Embryonic facial prominence (tissue), 1 donor: ENCODE measurements around the gene C14orf180.
"Not testable (repeated sequence)": the region's sequence is repeated elsewhere in the genome, so short reads cannot be mapped to it uniquely, and the experiment has no call there.

Source experiments
- DNase-seq: peaks from one replicate; pipeline ENCODE4 v3.0.0-alpha.2; 2016; ENCODE audit errors: extremely low spot score

The C14orf180 gene

GRCh38 chr14:104578321-104578720, 1.2 kb upstream of the C14orf180 start:
- DNase-seq, result no peak

DNA sequence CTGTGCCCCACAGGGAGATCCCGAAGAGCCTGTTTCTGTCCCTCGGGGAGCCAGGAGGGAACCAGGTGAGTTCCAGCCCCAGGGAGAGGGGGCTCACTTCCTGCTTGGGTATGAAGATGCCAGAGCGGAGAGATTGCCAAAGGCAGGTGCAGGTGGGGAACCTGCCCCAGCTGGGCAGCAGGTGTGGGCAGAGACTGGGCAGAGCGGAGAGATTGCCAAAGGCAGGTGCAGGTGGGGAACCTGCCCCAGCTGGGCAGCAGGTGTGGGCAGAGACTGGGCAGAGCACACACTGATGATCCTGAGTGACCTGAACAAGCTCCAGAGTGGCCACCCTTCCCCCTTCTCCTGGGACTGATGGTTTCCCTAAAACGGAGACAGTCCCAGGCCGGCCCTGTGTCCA, 375 bp downstream of the C14orf180 start:
- not testable (repeated sequence) for DNase-seq

DNA sequence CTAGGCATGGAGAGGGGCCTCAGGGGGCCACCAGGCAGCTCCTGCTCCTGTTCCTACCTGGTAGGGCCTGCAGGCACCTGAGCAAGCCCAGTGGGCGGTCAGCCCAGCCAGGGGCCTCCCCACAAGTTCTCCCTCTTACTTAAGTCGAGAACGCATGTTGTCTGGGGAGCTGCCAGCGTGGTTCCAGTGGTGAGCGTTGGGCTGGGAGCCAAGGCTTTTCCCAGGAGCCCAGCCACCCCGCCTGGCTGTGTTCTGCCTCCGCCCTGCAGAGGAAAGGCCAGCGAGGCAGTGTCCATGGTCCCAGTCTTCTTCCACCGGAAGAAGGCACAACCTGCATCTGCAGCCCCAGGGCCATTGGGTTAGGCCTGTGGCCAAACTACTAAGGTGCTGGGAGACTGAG, 1.4 kb downstream of the C14orf180 start:
- DNase-seq, result no peak

DNA sequence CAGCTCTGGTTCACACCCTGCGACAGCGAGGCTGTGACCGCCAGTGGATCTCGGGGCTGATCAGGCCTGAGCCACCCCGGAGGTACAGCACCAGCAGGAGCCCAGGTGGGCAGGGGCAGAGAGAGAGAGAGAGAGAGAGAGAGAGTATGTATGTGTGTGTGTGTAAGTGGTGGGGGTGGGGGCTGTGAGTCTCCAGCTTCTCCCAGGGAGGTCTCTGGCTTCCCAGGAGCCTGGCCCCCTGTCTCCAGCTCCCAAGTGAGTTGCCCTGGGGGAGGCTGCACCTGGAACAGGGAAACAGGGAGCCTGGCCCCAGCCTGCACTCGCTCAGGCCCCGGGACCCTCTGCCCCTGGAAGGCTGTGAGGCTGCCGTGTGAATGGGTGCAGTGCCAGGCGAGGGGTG, 2.0 kb downstream of the C14orf180 start:
- no peak for DNase-seq

DNA sequence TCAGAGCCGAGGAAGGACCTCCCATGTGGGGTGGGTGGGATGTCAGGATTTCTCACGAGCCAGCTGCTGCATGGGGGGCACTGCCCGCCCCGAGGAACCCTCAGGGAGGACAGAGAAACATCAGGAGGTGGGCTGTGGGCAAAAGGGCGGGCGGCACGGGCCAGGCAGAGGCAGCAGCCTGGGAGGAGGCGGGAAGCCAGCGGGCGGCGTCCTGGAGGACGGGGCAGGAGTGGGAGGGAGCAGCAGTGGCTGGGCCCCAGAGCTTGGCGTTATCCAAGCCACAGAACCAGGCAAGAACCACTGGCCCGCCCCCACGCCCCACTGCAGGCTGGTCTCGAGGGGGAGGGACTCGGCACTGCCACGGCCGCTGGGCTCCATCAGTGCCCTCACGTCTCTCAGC, 2.4 kb downstream of the C14orf180 start:
- DNase-seq, result no peak

DNA sequence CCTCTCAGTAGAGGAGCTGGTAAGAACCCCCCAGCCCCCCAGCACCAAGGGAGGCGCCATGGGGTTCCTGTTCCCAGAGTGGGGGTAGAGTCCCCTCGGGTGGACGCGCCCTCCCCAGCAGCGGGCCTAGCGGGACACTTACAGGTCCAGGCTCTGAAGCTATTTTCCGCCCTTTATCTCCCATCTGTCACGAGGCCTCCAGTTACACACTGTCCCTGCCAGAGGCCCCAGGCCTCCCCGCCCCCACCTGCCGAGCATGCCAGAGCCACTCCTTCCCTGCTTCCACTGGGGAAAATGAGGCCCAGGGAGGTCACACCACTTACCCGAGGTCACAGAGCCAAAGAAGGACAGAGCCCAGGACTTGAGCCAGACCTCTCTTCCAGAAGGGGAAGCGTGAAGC, 3.1 kb downstream of the C14orf180 start:
- DNase-seq, result no peak

DNA sequence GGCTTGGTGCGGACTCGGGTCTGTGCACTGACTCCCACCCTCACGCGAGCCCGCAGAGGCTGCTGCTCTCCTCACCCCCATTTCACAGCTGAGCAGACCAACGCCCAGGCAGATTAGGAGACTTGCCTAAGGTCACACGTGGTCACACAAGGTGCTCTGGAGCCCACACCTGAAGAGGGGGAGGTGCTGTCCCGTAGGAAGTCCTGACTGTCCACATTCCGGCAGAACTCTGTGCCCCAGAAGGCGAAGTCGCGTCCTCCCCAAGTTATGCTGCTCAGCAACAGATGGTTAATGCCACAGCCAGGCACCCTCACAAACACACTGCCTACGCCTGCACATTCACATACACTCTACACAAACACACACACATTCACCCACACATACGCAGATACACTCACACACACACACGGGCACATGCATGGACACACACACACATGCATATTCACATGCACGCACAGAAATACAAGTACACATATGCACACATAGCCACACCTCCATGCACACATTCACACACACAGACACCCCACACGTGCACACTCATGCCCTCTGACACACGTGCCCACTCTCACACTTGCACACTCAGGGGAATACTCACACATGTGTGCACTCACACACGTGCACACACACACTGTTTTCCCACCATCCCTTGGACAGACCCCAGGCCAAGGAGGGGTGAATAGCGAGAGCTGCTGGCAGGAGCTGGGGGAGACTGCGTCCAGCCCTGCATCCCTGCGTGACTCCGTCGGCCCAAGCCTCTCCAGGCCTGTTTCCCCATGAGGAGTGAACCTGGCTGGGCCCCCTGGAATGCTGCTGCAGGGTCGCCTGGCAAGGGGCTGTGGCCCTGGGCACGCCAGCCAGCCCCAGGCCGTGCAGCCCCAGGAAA, 4.1 kb downstream of the C14orf180 start:
- no peak for DNase-seq

DNA sequence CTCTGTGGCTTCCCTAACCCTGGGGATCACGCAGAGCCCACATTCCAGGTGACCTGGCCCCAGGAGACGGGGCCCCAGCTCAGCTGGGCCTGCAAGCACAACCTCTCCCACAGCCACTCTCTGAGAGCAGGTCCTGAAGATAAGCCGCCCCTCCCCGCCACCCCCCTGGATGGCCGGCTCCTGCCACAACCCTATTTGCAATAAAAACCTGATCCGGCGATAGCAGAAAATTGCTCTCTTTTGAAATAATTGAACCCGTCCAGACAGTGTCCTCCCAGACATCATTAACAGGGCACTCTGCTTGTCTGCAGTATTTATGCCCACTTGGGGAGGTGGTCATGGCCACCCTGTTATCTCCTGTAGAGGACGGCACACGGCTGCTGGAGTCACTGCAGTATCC, 5.0 kb downstream of the C14orf180 start:
- no peak for DNase-seq

- DNase-seq, result no peak
These were observed 6.6 kb downstream of the C14orf180 start for GRCh38 chr14:104585966-104586697.

DNA sequence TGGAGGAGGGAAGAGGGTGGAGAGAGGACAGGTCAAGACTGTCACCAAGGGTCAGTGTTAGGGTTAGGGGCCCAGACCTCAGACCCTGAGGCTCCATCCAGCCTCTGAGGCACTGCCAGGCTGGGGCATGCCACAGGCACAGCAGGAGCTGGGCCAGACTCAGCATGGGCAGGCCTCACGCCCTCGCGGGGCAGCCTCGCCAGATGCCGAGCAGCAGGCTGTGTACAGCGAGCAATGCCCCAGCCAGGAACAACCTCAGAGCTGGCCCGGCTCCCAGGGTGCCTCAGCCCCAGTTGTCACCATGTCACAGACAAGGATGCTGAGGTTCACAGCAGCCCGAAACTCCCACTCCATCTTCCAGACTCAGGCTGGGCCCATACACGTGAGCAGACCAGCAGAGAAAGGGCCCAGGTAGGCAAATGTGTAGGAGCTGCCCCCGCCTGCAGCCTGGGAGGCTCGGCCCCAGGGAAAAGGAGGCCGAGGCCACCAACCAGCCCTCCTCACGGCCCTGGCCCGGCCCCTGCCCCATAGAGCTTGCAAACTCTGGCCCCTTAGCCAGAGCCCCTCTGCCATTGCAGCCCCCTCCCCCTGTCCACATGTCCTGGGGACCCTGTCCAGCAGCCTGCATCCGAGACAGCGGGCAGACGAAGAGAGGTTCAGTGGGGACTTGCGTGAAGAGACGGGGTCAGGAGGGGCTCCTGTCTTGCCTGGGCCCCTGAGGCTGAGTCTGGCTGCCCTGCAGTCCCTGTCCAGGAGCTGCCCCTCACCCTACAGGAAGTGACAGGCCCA, 7.5 kb downstream of the C14orf180 start:
- DNase-seq, result no peak

- DNase-seq, result no peak
These were observed 8.1 kb downstream of the C14orf180 start for GRCh38 chr14:104587641-104588040.

DNA sequence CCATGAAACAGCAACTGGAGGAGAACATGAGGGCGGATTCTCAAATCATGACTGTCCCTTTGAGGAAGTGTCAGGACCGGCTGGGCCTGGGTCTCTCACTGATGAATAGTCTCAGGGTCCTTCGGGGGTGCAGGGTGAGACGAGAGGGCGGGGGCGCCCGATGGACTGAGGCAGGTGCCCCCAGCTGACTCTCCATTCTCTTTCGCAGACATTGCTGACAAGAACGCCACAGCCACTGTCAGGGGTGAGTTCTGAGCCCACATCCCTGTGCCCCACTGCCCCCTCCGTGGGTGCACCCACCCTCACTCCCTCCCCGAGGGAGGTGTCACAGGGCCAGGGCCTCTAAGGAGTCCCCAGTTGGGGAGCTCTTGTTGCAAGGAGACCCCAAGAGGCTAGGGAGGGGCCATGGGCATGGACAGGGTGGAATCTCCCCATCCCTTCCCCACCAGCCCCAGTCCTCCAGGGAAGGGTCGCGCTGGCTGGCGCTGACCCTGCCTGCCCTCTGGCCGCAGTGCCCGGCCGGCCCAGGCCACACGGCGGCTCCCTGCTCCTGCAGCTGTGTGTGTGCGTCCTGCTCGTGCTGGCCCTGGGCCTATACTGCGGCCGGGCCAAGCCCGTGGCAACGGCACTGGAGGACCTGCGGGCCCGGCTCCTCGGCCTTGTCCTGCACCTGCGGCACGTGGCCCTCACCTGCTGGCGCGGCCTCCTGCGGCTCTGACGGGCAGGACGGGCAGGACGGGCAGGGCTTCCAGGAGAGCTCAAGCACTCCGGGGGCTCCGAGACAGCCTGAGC, 8.7 kb downstream of the C14orf180 start:
- no peak for DNase-seq

DNA sequence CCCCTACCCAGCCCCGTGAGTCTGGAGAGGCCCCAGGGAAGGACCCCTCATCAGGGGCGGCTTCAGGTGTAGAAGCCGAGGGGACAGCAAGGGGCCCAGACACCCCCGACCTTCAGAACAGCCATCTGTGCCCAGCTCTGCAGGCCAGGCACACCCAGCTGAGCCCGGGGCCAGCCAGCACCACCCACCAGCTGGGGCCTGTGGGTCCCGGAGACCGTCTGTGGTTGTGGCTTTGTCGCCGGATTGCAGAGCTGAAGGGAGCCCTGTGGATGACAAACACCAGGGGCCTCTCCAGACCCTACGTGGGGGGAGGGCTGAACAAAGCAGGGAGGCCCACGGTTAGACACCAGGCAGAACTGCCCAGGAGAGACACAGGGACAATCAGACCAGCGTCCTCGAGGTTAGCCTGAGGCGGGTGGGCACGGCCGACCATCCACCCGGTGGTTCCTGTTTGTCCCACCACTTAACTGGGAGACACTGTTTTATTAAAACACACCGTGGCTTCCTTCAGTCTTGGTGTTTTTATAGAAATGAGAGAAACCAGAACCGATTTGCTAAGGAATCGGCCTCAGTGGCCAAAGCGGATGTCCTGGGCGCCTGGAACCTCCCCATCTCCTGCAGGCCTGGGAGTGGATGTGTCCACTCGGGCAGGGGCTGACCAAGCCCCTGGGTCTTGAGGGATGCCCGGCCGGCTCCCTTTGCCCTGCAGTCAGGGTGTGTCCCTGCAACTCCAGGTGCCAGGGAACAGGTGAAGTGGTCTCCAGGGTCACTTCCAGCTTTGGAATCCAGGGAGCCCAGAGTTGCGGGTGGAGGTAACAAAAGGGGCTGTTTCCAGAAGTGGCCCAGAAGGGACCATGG, 10.0 kb downstream of the C14orf180 start:
- DNase-seq, result no peak

- DNase-seq, result no peak
These were observed 10.8 kb downstream of the C14orf180 start for GRCh38 chr14:104590240-104590965.

GRCh38 chr14:104591031-104591430, 11.5 kb downstream of the C14orf180 start:
- DNase-seq, result no peak

DNA sequence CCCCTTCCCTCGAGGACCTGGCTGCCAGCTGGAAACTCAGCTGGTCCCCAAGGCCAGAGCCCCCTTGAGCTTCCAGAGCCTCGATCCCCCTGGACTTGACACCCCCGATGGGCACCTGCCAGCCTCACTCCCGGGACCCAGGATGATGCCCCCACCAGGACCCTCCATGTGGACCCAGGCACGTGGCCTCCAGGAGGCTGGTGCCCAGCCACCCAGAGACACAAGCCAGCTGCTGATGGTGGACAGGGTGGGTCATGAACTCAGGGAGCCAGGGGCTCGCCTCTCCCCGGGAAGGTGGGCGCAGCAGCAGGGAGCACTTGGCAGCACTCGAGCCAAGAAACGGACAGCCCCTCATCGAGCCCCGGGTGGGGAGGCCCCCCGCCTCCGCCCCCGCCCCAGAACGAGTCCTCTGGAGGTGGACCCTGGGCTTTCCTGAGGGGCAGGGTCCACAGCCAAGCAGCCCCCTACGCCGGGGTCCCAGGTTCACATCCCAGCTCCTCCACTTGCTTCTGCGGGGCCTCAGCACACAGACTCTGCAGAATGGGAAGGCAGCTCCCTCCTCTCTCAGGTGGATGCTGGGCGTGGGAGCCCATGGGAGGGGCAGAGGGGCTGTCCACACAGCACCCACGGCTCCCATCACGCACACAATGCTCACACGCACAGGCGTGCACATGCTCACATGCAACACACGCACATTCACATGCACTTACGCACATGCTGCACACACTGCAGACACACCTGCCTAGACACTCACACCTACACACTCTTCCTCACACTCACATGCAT, 12.1 kb downstream of the C14orf180 start:
- no peak for DNase-seq

GRCh38 chr14:104592292-104592672, 12.7 kb downstream of the C14orf180 start:
- no peak for DNase-seq

DNA sequence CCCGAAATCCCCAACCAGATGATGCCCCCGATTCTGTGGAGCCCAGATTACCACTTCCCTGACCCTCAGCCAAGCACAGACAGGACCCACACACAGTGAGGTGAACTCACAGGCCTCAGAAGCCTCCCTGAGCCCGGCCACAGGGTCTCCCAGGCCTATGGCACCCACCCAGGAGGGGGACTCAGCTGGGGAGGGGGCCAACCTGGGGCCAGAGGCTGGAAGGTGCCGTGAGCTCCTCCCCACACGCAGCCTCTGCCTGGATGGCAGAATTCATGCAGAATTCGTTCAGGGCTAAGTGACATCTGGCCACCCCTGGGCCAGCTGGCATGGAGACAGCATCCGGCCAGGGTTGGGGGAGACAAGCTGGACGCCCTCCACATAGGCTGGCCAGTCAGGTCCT, 13.2 kb downstream of the C14orf180 start:
- no peak for DNase-seq

- no peak for DNase-seq
These were observed 13.7 kb downstream of the C14orf180 start for GRCh38 chr14:104593241-104593701.
